Endodermal cell (in vitro differentiated cells): Measurements from ENCODE around the gene YBX2. TPM values are rescaled to one million over a fixed set of nuclear protein-coding genes. Genes with fewer than 3 reads are reported as not detected.

Experiments
- DNase-seq: peaks from one replicate; pipeline ENCODE4 v3.0.0-alpha.2; 2017
- H3K27ac ChIP-seq: 2 replicates; pipeline ENCODE4 v1.5.1; 2013; ENCODE audit warnings: mild to moderate bottlenecking, low read depth, low read length, moderate library complexity
- H3K27me3 ChIP-seq: 2 replicates; pipeline ENCODE4 v1.6.1; 2013; ENCODE audit warnings: mild to moderate bottlenecking, low read length, moderate library complexity; ENCODE audit not compliant: insufficient read depth, control insufficient read depth, poor library complexity, severe bottlenecking
- H3K36me3 ChIP-seq: 2 replicates; pipeline ENCODE4 v1.7.0; 2013; ENCODE audit warnings: mild to moderate bottlenecking, low read length, moderate library complexity; ENCODE audit not compliant: control insufficient read depth, insufficient read depth
- H3K4me1 ChIP-seq: one replicate; pipeline ENCODE4 v1.7.0; 2013; ENCODE audit warnings: low read length; ENCODE audit not compliant: control insufficient read depth, insufficient read depth
- H3K4me3 ChIP-seq: 2 replicates; pipeline ENCODE4 v1.5.1; 2013; ENCODE audit warnings: mild to moderate bottlenecking, low read length, moderate library complexity
- H3K9ac ChIP-seq: 2 replicates; pipeline ENCODE4 v1.6.1; 2013; ENCODE audit warnings: mild to moderate bottlenecking, low read length, moderate library complexity; ENCODE audit not compliant: poor library complexity, severe bottlenecking; ENCODE audit errors: extremely low read depth
- H3K9me3 ChIP-seq: 2 replicates; pipeline ENCODE4 v1.6.1; 2013; ENCODE audit warnings: mild to moderate bottlenecking, low read length, moderate library complexity; ENCODE audit not compliant: control insufficient read depth
- H3K27ac Mint-ChIP-seq: 2 replicates; pipeline ENCODE4 v1.8.0; 2020; ENCODE audit warnings: mixed read lengths
- H3K27me3 Mint-ChIP-seq: 2 replicates; pipeline ENCODE4 v1.8.0; 2021; ENCODE audit warnings: mild to moderate bottlenecking, mixed read lengths; ENCODE audit not compliant: insufficient read depth
- H3K36me3 Mint-ChIP-seq: 2 replicates; pipeline ENCODE4 v1.8.0; 2020; ENCODE audit warnings: low read depth, mixed read lengths
- H3K4me1 Mint-ChIP-seq: 2 replicates; pipeline ENCODE4 v1.8.0; 2020; ENCODE audit warnings: mixed read lengths
- H3K4me3 Mint-ChIP-seq: 2 replicates; pipeline ENCODE4 v1.8.0; 2020; ENCODE audit warnings: mild to moderate bottlenecking, moderate library complexity, mixed read lengths
- H3K9me3 Mint-ChIP-seq: 2 replicates; pipeline ENCODE4 v1.8.0; 2020; ENCODE audit warnings: mild to moderate bottlenecking, mixed read lengths
- WGBS, 2 experiments: methylation state at CpG; one replicate each; pipeline versions ENCODE4 v1.1.5 to v1.1.7; 2013; ENCODE audit warnings: missing lambda C conversion rate in 2 of 2, mixed read lengths in 1 of 2; ENCODE audit not compliant: insufficient coverage in 1 of 2, insufficient read length in 1 of 2; 5-methylcytosine and 5-hydroxymethylcytosine counted together
- total RNA-seq, 2 donors: library from RNA; stranded (reverse); fragmentation: NEBNext Ultra II Directional in 1 of 2; extraction: Animal tissue kit (Norgen Biotek cat#: 25700) in 1 of 2; gene quantifications; 2 replicates in 1 of 2; 3 replicates in 1 of 2; pipeline ENCODE4 v1.2.1, GENCODE V29; 2021
- TF ChIP-seq, protein P1 (sequence below): fragments of 200-600 bp; sonication (generic); conservative IDR thresholded peaks from 2 replicates; pipeline ENCODE4 v1.5.0; 2021; ENCODE audit warnings: antibody characterized with exemption, mild to moderate bottlenecking

The YBX2 gene
- total RNA-seq, 2 donors from 2014 or later = 6.6 to 15.9 TPM

DNA sequence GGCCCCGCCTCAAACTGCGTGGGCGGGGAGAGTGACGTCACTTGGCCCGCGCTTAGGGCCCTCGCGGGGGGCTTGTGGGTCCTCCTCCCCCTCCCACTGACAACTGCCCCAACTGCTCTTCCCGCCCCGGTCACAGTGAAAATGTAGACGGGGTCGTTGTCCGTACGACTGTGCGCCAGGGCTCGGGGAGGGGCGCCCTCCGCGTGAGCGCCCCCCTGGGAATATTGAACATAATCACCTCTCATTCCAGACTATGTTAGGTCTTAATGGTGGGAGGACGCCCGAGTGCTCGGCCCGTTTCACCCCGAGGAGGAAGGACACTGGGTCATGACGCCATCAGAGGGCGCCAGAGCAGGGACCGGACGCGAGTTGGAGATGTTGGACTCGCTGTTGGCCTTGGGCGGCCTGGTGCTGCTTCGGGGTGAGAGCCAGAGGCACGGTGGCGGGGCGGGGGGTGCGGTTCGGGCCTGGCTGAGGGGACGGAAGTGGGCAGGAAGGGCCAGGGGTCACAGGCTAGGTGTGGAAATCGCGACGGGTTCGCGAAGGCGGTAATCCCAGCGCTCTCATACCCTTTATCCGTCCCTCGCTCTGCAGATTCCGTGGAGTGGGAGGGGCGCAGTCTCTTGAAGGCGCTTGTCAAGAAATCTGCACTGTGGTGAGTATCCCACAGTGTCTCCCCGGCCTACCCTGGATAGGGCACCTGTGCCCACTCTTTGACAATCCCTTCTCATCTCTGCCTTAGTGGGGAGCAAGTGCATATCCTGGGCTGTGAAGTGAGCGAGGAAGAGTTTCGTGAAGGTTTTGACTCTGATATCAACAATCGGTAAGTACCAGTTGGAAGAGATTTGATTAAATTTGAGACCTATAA lies 42.0 kb downstream of the YBX2 start, which contains the start of gene ELP5:
TSS of gene ELP5 (plus strand) at position 40 of the 868 bp plus-strand sequence. CDS start at position 376, 336 bp downstream.
- Histone ChIP-seq H3K9me3 (no peaks in the 10 kb centered on the region), H3K9ac (peak within 1 kb of the TSS; percentile 90), H3K36me3 (peaks cover 26% of the 10 kb centered on the region), H3K4me1 (no peaks in the 10 kb centered on the region), H3K27ac (peak within 1 kb of the TSS; percentile 98), H3K27me3 (no peaks in the 10 kb centered on the region), H3K4me3 (peak within 1 kb of the TSS; percentile 94)
- peaks cover 29% of the 10 kb centered on the region for H3K36me3 Mint-ChIP-seq
- H3K9me3 Mint-ChIP-seq = no peaks in the 10 kb centered on the region
- TF ChIP-seq, protein P1, sequence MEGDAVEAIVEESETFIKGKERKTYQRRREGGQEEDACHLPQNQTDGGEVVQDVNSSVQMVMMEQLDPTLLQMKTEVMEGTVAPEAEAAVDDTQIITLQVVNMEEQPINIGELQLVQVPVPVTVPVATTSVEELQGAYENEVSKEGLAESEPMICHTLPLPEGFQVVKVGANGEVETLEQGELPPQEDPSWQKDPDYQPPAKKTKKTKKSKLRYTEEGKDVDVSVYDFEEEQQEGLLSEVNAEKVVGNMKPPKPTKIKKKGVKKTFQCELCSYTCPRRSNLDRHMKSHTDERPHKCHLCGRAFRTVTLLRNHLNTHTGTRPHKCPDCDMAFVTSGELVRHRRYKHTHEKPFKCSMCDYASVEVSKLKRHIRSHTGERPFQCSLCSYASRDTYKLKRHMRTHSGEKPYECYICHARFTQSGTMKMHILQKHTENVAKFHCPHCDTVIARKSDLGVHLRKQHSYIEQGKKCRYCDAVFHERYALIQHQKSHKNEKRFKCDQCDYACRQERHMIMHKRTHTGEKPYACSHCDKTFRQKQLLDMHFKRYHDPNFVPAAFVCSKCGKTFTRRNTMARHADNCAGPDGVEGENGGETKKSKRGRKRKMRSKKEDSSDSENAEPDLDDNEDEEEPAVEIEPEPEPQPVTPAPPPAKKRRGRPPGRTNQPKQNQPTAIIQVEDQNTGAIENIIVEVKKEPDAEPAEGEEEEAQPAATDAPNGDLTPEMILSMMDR = peak; percentile 24
- WGBS, 2 experiments = 2 to 3% methylated on average over 24 to 55 of the region's 55 CpGs
- peak within 1 kb of the TSS; percentile 100 for H3K27ac Mint-ChIP-seq
- H3K4me1 Mint-ChIP-seq = peaks cover 25% of the 10 kb centered on the region
- peak within 1 kb of the TSS; percentile 91 for H3K4me3 Mint-ChIP-seq
- peak; percentile 99 for DNase-seq
- H3K27me3 Mint-ChIP-seq = no peaks in the 10 kb centered on the region

DNA sequence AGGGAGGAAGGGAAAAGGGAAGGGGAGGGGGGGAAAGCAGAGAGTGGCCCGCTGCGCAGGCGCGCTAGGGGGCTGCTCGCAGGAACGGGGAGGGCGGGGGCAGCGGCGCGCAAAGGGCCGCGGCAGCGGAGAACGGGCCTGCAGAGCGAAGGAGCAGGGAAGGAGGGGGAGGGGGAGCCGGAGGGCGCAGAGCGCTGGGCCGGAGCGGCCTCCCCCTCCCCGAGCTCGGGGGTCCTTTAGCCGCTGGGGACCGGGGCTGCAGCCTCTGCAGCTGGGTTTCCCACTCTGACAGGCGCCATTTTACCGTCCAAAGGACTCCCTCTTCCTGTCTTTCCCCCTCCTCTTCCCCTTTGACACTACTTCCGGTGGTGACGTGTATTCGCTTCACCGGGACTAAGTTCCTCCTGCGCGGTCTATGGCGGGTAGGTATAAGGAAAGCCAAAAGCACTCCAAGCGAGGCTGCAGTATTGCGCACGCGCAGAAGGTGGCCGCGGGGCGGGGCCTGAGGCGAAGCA lies 42.7 kb downstream of the YBX2 start, which contains the start of gene CTDNEP1:
TSS of gene CTDNEP1 (minus strand) at position 74 of the 515 bp plus-strand sequence. CDS start 438 bp downstream, outside the sequence.
- 0% methylated on average over 15 to 41 of the region's 41 CpGs for WGBS, 2 experiments
- H3K4me3 Mint-ChIP-seq = peak within 1 kb of the TSS; percentile 91
- TF ChIP-seq, protein P1 = no peak
- Histone ChIP-seq H3K4me3 (peak within 1 kb of the TSS; percentile 94), H3K27me3 (no peaks in the 10 kb centered on the region), H3K27ac (peak within 1 kb of the TSS; percentile 98), H3K36me3 (peaks cover 30% of the 10 kb centered on the region), H3K4me1 (no peaks in the 10 kb centered on the region), H3K9me3 (no peaks in the 10 kb centered on the region), H3K9ac (peak within 1 kb of the TSS; percentile 90)
- H3K36me3 Mint-ChIP-seq = peaks cover 26% of the 10 kb centered on the region
- H3K27ac Mint-ChIP-seq = peak within 1 kb of the TSS; percentile 100
- peaks cover 25% of the 10 kb centered on the region for H3K4me1 Mint-ChIP-seq
- DNase-seq = peak; percentile 100
- no peaks in the 10 kb centered on the region for H3K9me3 Mint-ChIP-seq
- no peaks in the 10 kb centered on the region for H3K27me3 Mint-ChIP-seq

DNA sequence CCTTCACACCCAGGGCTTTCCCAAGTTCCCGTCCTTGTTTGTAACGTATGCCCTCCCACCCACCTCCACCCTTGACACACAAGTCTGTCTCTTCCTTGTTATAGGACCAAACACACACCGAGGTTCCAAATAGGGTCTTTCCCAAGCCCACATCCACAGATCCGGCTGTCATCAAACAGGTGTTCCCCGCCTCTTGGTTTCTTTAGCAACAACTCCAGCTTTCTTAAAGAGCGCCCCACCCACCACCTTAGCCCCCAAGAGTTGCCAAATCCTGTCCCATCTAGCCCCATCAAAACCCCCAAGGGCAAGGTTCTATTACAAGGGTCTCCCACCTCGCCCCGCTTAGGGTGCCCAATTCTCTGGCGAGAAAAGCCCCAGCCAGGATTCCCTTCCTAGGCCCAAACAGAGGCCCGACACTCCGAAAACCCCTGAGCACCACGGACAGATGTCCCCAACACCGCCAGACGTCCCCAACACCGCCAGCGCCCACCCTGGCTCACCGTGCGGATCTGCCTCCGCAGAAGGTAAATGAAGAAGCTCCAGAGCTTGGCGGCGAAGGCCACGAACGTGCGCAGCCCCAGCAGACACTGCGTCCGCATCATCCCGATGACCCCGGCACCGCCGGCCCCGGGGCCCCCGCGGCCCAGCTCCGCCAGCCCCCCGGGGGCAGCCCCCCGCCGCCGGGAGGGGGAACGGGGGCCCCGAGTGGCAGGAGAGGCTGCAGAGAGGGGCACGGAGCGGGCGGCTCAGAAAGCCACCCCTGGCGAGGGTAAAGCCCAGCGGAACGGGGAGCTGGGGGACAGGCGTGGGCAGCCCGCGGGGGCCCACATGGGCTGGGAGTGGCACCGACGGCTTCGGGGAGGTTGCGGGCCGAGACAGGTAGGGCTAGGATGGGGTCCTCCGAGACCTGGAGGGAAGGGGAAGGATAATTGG lies 43.5 kb downstream of the YBX2 start:
- H3K9ac ChIP-seq = peak overlapping the region; percentile 90
- H3K36me3 ChIP-seq = peaks cover 30% of the 10 kb centered on the region
- Mint-ChIP-seq H3K4me3 (peak overlapping the region; percentile 91), H3K27ac (peak overlapping the region; percentile 94), H3K9me3 (no peaks in the 10 kb centered on the region), H3K36me3 (peaks cover 28% of the 10 kb centered on the region), H3K4me1 (peaks cover 25% of the 10 kb centered on the region), H3K27me3 (no peaks in the 10 kb centered on the region)
- no peaks in the 10 kb centered on the region for H3K27me3 ChIP-seq
- peak overlapping the region; percentile 89 for H3K27ac ChIP-seq
- no peaks in the 10 kb centered on the region for H3K9me3 ChIP-seq
- TF ChIP-seq, protein P1 = no peak
- 0 to 3% methylated on average over 20 to 54 of the region's 55 CpGs for WGBS, 2 experiments
- H3K4me3 ChIP-seq = peak overlapping the region; percentile 94
- DNase-seq = peak; percentile 67
- no peaks in the 10 kb centered on the region for H3K4me1 ChIP-seq
